GM18517 (cell line): ENCODE results near the gene PCDHGB1.
A peak's percentile ranks its signal among the peaks of the same experiment; 100 is the strongest.
"Not testable (repeated sequence)": the region's sequence is repeated elsewhere in the genome, so short reads cannot be mapped to it uniquely, and the experiment has no call there.

Experiments
- ATAC-seq: cut with Tn5 transposase; IDR thresholded peaks from one replicate; pipeline ENCODE4 v1.9.1; 2021; ENCODE audit warnings: mild to moderate bottlenecking, moderate library complexity; ENCODE audit not compliant: unreplicated experiment

Gene PCDHGB1

GRCh38 chr5:141382469-141383294 is 32.8 kb downstream of the PCDHGB1 start, which contains the start of gene PCDHGA7:
PCDHGA7 (plus strand) TSS chr5:141382742; CDS start chr5:141382900, 158 bp downstream.
- no peak for ATAC-seq

- ATAC-seq: no peak
These were observed 33.4 kb downstream of the PCDHGB1 start for GRCh38 chr5:141383345-141383744.

GRCh38 chr5:141384471-141385267 is 34.8 kb downstream of the PCDHGB1 start:
- ATAC-seq: no peak

- not testable (repeated sequence) for ATAC-seq
These were observed 37.8 kb downstream of the PCDHGB1 start, which contains the start of gene PCDHGB4 for GRCh38 chr5:141387557-141388311. PCDHGB4 (plus strand) TSS chr5:141387698; CDS start chr5:141387885, 187 bp downstream.

DNA sequence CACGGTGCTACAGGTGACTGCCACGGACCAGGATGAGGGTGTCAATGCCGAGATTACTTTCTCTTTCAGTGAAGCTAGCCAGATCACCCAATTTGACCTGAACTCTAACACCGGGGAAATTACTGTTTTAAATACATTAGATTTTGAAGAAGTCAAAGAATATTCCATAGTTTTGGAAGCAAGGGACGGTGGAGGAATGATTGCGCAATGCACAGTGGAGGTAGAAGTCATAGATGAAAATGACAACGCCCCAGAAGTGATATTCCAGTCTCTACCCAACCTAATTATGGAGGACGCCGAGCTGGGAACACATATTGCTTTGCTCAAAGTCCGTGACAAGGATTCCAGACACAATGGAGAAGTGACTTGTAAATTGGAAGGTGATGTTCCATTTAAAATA is 38.8 kb downstream of the PCDHGB1 start:
- ATAC-seq: no peak

- ATAC-seq: no peak
These were observed 39.5 kb downstream of the PCDHGB1 start for GRCh38 chr5:141389153-141390042.

DNA sequence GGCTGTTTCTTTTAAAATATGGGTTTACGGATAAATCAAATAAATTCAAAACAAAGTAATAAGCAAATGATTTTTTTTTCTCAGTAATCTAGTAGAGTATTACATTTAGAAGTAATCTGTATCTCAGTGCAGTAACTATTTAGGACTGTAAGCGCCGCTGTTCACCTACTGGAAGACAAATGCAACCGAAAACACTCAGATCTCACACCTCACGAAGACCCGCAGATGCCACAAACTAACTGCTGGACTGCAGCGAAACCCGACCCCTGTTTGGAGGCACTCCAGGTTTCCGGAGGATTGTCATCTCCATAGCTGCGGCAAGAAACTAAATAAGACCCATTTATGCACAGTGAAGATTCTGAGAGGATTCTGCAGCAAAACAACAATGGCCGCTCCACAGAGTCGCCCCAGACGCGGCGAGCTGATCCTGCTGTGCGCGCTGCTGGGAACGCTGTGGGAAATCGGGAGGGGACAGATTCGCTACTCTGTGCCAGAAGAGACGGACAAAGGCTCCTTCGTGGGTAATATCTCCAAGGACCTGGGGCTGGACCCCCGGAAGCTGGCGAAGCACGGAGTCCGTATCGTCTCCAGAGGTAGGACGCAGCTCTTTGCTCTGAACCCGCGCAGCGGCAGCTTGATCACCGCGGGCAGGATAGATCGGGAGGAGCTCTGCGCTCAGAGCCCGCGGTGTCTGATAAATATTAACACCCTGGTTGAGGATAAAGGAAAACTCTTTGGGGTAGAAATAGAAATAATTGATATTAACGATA is 42.7 kb downstream of the PCDHGB1 start, which contains the start of gene PCDHGA8:
Gene PCDHGA8 (plus strand): TSS at position 205 of the 770 bp plus-strand sequence. CDS start 181 bp downstream, at position 386.
- ATAC-seq: no peak

- ATAC-seq: no peak
These were observed 43.4 kb downstream of the PCDHGB1 start for GRCh38 chr5:141393267-141393666.

GRCh38 chr5:141394401-141395187 is 44.7 kb downstream of the PCDHGB1 start:
- not testable (repeated sequence) for ATAC-seq

- ATAC-seq: peak; percentile 93
These were observed 48.1 kb downstream of the PCDHGB1 start, which contains the start of gene PCDHGB5 for GRCh38 chr5:141397756-141398551. PCDHGB5 (plus strand) TSS chr5:141397947; CDS start chr5:141398128, 181 bp downstream.

DNA sequence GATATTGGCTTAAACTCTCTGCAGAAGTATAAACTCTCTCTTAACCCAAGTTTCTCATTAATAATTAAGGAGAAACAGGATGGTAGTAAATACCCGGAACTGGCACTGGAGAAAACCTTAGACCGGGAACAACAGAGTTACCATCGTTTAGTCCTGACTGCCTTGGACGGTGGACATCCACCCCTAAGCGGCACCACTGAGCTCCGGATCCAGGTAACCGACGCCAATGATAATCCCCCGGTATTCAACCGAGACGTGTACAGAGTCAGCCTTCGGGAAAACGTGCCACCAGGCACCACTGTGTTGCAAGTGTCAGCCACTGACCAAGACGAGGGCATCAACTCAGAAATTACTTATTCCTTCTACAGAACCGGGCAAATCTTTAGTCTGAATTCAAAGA is 48.7 kb downstream of the PCDHGB1 start:
- no peak for ATAC-seq

DNA sequence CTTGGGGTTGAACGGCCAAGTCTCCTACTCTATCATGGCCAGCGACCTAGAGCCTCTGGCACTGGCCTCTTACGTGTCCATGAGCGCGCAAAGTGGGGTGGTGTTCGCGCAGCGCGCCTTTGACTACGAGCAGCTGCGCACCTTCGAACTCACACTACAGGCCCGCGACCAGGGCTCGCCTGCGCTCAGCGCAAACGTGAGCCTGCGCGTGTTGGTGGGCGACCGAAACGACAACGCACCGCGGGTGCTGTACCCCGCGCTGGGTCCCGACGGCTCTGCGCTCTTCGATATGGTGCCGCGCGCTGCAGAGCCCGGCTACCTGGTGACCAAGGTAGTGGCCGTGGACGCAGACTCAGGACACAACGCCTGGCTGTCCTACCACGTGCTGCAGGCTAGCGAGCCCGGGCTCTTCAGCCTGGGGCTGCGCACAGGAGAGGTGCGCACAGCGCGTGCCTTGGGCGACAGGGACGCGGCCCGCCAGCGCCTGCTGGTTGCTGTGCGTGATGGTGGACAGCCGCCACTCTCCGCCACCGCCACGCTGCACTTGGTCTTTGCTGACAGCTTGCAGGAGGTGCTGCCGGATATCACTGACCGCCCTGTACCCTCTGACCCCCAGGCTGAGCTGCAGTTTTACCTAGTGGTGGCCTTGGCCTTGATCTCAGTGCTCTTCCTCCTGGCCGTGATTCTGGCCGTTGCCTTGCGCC is 49.8 kb downstream of the PCDHGB1 start:
- ATAC-seq: no peak
